Activated T-helper 2 cell treated with anti-CD3 and anti-CD28 coated beads, Interferon-gamma antibody, Interleukin-2, Interleukin-4, amounts not matched to agents 10 μg/mL and 5 μg/mL and 100 μg/mL, durations not matched to agents 14 hours and 24 hours and 36 hours (primary cell): Measurements from ENCODE around the gene LDB3. TPM values are rescaled to one million over a fixed set of nuclear protein-coding genes. Genes with fewer than 3 reads are reported as not detected.

ENCODE experiments used
- DNase-seq: peaks from one replicate; pipeline ENCODE4 v3.0.0; 2021; ENCODE audit warnings: low spot score
- H3K27ac Mint-ChIP-seq: one replicate; pipeline ENCODE4 v1.8.0; 2021; ENCODE audit warnings: mixed read lengths
- H3K27me3 Mint-ChIP-seq: one replicate; pipeline ENCODE4 v1.8.0; 2021; ENCODE audit warnings: low read depth, mixed read lengths
- H3K36me3 Mint-ChIP-seq: one replicate; pipeline ENCODE4 v1.8.0; 2021; ENCODE audit warnings: low read depth, mixed read lengths
- H3K4me1 Mint-ChIP-seq: one replicate; pipeline ENCODE4 v1.8.0; 2021; ENCODE audit warnings: low read depth, mixed read lengths
- H3K4me3 Mint-ChIP-seq: one replicate; pipeline ENCODE4 v1.8.0; 2021; ENCODE audit warnings: low read depth, mild to moderate bottlenecking, moderate library complexity, mixed read lengths
- H3K9me3 Mint-ChIP-seq: one replicate; pipeline ENCODE4 v1.8.0; 2021; ENCODE audit warnings: mixed read lengths
- intact Hi-C: fragments of 100-400 bp; cut with micrococcal nuclease; formaldehyde crosslinking; loops from one replicate; pipeline ENCODE4 v1.15.1; 2023
- total RNA-seq: library from RNA; stranded (reverse); gene quantifications from 2 replicates; pipeline ENCODE4 v1.2.3, GENCODE V29; 2022

LDB3 gene
- total RNA-seq, 1 donor from 2014 or later, result not detected

DNA sequence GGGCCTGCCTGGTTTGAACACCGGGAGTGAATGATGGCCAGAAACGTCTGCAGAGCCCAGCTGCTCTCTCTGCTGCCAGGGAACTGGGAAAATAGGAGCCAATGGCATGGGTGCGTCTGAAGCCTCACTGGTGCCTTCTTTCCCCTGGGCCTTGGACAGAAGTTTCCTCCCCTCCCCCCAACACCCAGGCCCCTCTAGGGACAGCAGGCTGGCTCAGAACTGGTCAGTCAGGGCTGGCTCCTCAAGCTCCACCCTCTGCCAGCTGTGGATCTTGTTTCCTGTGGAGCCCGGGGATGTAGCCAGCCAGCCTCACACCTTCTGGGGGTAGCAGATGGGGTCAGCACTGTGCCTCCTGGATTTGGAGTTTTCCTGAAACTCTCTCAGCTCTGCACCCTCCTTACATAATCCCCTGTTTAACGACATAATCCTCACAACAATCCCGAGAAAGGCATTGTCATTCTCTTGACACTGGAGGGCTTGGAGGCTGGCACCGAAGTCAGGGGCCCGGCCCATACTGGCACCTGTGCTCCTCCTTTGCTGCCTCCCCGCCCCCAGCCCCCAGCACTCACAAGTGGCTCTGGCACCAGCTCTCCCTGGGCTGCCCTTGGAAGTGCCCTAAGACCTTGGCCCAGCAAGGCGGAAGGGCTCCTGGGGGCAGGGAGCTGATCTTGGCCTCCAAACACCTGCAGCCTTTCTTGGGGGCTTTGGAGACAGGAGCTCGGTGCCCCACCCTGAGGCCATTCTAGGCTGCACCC, 5.7 kb downstream of the LDB3 start:
- no peak for DNase-seq
- Mint-ChIP-seq H3K27me3 (no peaks in the 10 kb centered on the region), H3K36me3 (no peaks in the 10 kb centered on the region), H3K4me1 (no peaks in the 10 kb centered on the region), H3K9me3 (no peaks in the 10 kb centered on the region), H3K4me3 (no peak overlapping the region), H3K27ac (no peak overlapping the region)
- intact Hi-C loops, result no loop called here

DNA sequence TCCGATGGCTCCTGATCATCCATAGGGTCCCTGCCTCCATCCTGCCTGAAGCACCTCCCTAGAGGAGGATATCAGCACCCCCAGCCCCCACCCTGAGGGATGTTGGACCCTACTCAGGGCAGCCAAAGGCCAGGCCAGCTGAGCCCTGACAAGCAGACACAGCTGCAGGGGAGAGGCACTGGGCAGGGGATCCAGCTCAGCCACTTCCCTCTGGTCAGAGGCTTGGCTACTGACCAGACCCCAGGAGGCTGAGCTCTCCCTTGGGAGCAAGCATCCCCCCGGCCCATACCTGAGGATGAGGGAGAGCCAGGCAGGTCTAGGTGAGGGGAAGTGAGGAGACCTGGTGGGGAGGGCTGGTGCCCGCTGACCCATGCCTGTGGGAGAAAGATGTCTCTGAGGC, 6.6 kb downstream of the LDB3 start:
- Mint-ChIP-seq H3K27ac (no peak overlapping the region), H3K4me1 (no peaks in the 10 kb centered on the region), H3K27me3 (no peaks in the 10 kb centered on the region), H3K4me3 (no peak overlapping the region), H3K9me3 (no peaks in the 10 kb centered on the region), H3K36me3 (no peaks in the 10 kb centered on the region)
- no peak for DNase-seq
- intact Hi-C loops, result no loop called here

DNA sequence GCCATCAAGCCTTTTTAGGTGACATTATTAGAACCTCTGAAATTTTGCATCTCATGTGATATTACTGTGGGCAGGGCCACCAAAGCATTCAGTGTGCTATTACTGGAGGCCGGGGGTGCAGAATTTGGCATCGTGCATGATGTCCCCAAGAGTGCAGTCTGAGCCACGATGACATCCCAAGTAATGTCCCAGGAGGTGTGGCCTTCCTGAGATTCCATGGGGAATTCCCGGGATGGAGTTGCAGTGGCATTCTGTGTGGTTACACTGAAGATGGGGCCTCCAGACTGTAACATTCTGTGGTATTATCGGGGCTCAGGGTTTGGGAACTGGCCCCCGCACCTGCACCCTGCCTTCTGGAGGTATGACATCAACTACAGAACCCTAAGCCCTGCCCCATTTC, 9.1 kb downstream of the LDB3 start:
- Mint-ChIP-seq H3K9me3 (no peaks in the 10 kb centered on the region), H3K27me3 (no peaks in the 10 kb centered on the region), H3K27ac (no peak overlapping the region), H3K36me3 (no peaks in the 10 kb centered on the region), H3K4me1 (no peaks in the 10 kb centered on the region), H3K4me3 (no peak overlapping the region)
- intact Hi-C loops, result no loop called here
- DNase-seq, result no peak

DNA sequence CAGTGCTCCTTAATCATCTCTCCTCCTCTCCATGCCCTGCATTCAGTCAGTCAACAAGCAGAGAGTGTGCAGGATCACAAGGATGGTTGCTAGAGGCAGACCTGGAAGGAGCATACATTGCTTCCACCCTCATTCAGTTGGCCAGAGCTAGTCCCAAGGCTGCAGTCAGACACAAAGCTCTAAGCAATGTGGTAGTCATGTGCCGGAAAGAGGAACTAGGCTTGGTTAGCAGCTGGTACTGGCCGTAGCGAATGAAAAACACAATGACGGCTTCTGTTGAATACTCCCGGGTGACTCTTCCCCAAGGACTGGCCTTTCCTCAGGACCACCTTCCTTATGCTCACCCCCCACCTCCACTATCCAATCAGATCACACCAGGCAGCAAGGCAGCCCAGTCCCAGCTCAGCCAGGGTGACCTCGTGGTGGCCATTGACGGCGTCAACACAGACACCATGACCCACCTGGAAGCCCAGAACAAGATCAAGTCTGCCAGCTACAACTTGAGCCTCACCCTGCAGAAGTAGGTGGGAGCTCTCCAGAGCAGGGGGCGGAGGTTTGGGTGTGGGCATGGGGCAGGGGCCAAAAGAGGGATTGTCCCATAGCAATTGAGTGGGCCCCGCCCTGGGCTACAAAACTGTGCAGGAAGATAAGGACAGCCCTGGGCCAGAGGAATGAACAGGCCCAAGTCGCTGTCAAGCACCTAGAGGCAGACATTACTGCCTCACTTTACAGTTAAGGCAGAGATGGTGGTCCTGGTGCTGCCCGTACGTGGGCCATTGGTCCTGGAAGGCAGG, 10.9 kb downstream of the LDB3 start:
- Mint-ChIP-seq H3K9me3 (no peaks in the 10 kb centered on the region), H3K4me3 (no peak overlapping the region), H3K36me3 (no peaks in the 10 kb centered on the region), H3K27ac (no peak overlapping the region), H3K27me3 (no peaks in the 10 kb centered on the region), H3K4me1 (no peaks in the 10 kb centered on the region)
- DNase-seq, result no peak
- intact Hi-C loops, result no loop called here

DNA sequence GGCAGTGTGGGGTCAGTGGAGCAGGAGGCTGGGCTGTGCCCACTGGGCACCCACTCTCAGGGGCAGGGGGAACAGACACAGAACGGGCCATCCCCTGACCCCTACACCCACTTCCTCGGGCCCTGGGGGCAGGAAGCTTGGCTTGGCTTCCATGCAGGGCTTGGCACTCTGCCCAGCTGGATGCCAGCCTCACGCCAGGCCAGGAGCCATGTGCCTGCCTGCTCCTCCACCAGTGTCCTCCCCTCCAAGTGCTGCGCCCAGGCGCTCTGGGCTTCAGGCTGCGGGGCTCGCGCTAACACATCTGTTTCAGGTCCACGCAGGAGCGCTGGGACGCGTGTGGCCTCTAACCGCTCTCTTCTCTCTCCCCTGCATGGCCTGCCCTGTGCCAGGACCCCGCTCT, 12.7 kb downstream of the LDB3 start:
- H3K4me1 Mint-ChIP-seq, result no peaks in the 10 kb centered on the region
- H3K4me3 Mint-ChIP-seq, result no peak overlapping the region
- no peaks in the 10 kb centered on the region for H3K9me3 Mint-ChIP-seq
- H3K27ac Mint-ChIP-seq, result no peak overlapping the region
- H3K36me3 Mint-ChIP-seq, result no peaks in the 10 kb centered on the region
- DNase-seq, result no peak
- H3K27me3 Mint-ChIP-seq, result no peaks in the 10 kb centered on the region
- intact Hi-C loops, result no loop called here

DNA sequence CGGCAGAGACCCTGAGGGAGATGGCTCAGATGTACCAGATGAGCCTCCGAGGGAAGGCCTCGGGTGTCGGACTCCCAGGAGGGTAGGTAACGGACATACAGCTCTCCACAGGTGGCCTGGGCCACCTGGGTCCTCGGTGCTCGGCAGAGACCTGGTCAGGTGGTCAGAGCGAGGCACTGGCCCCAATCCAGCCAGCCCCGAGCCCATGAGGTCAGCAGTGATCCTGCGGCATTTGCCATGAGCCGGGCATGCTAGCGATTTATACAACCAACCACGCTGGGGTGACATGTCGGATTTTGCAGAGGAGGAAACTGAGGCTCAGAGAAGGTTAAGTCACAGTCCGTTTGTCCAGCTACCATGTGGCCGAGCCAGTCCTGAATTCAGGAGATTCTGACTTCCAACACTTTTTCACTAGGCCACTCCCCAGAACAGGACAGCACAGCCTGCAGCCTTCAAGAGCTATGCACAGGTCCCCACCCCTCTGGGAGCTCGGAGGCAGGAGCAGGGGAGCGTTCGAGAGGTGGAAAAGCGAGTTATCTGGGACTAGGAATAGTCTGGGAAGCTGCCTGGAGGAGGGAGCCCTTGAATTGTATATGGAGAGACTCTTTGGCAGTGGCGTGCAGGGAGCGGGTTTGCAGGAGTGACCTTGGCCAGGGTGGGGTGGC, 13.5 kb downstream of the LDB3 start:
- Mint-ChIP-seq H3K36me3 (no peaks in the 10 kb centered on the region), H3K27ac (no peak overlapping the region), H3K27me3 (no peaks in the 10 kb centered on the region), H3K9me3 (no peaks in the 10 kb centered on the region), H3K4me1 (no peaks in the 10 kb centered on the region), H3K4me3 (no peak overlapping the region)
- intact Hi-C loops, result no loop called here
- no peak for DNase-seq

DNA sequence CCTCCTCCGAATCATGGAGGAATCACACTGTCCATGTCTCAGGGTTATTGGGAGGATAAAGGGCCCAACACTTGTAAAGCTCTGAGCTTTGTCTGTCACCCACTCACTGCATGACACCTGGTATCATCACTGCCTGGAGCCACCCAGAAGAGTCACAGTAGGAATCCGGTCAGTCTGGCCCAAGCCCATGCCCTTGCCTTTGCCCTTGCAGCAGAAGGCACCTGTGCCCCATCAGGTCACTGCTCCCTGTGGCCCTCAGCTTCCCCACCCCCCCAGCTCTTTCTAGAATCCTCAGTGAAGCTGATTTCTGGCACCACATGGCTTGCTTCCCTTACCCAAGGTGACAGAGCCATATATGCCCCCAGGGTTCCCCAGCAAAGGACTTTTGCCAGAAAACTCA, 14.4 kb downstream of the LDB3 start:
- H3K4me1 Mint-ChIP-seq, result no peaks in the 10 kb centered on the region
- H3K27ac Mint-ChIP-seq, result no peak overlapping the region
- H3K4me3 Mint-ChIP-seq, result no peak overlapping the region
- no peak for DNase-seq
- intact Hi-C loops, result no loop called here
- no peaks in the 10 kb centered on the region for H3K27me3 Mint-ChIP-seq
- no peaks in the 10 kb centered on the region for H3K36me3 Mint-ChIP-seq
- no peaks in the 10 kb centered on the region for H3K9me3 Mint-ChIP-seq

DNA sequence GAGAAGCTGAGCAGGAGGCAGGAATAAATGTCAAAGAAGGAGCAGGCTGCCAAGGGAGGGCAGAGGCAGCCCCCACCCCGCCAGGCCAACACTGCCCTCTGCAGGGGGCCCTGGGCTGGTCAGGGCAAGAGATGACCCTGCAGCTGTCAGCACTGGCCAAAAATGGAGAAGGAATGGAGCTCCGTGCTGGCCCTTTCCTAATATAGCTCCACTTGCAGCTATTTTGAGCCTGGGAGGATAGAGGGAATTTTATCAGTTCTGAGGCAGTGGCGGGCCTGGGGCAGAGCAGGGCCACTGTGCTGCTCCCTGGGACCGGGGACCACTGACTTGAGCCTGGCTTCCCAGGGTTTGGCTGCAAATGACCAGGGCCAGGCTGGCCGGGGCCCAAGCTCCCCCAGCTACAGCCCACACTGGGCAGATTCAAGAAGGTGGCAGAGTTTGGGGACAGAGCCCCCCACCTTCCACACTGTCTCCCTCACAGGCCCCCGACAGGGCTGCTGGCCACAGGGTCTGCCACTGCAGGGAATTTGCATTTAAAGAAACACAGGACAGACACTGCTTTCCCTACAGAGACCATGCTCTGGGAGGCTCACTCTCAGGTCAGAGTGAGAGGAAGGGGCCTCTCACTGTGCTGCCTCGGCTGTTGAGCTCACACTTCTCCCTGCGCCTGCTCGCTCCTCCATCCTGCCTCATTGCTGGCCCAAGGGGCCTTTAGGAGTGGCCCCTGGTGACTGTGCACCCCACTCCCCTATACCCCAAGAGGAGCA, 16.2 kb downstream of the LDB3 start:
- Mint-ChIP-seq H3K4me1 (no peaks in the 10 kb centered on the region), H3K36me3 (no peaks in the 10 kb centered on the region), H3K27ac (no peak overlapping the region), H3K27me3 (no peaks in the 10 kb centered on the region), H3K4me3 (no peak overlapping the region), H3K9me3 (no peaks in the 10 kb centered on the region)
- intact Hi-C loops, result no loop called here
- DNase-seq, result no peak

DNA sequence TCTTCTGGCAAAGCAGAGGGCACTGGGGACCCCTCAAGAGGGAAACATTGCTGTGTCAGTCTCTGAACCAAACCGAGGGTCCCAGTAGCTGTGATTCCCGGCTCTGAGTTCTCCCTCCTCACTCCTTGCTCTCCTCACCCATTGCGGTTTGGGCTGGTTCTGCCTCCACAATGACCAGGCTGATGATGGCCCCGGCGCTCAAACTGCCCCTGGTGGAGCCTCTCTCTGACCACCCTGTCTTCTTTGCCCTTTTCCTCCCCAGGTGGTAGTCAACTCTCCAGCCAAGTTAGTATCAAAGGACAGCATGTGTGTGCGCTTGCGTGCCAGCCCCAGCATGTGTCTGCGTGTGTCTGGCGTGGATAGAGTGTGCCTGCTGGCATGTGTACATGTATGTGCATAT, 17.1 kb downstream of the LDB3 start:
- intact Hi-C loops, result no loop called here
- Mint-ChIP-seq H3K4me3 (no peak overlapping the region), H3K9me3 (no peaks in the 10 kb centered on the region)

DNA sequence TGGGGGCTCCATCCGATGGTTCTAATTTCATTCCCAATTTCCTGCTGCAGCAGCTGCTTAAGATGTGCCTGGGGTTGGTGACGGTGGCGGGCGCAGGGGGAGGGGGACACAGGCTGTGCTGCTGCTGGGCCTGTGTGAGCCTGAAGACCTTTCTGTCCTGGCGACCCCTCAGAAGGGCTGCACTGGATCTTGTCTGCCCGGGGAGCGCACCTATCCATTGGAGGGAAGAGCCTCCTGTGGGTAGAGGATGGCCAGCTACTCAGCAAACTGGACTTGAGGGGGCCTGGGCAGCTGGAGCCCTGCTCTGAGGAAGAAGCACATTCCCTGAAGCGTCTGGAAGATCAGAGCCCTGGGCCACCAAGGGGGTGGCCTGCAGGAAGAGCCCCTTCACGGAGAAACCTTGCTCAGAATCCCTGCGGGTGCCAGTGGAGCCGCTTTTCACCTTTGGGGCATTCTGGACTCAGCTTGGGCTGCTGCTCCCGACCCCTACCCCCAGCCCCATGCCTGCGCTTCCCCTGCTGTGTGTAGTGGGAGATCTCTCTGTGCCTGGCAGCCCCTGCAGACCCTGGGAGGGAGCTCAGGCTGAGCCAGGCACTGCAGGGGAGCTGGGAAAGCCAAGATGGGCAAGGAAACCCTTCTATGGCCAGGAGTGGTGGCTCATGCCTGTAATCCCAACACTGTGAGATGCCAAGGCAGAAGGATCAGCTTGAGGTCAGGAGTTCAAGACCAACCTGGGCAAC, 17.8 kb downstream of the LDB3 start:
- H3K4me1 Mint-ChIP-seq, result no peaks in the 10 kb centered on the region

More for the DNA sequence above, 17.1 kb downstream of the LDB3 start:
- Mint-ChIP-seq H3K27ac (no peak overlapping the region), H3K4me1 (no peaks in the 10 kb centered on the region), H3K36me3 (no peaks in the 10 kb centered on the region), H3K27me3 (no peaks in the 10 kb centered on the region)
- no peak for DNase-seq

DNA sequence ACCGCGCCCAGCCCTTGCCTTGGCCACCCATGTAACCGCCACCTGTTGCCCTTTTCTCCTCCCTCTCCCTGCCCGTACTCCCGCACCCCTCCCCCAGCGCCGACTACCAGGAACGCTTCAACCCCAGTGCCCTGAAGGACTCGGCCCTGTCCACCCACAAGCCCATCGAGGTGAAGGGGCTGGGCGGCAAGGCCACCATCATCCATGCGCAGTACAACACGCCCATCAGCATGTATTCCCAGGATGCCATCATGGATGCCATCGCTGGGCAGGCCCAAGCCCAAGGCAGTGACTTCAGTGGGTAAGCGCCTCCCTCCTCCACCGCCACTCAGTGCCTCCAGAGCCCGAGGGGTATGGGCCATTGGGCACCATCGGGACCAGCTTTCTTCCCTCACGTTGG, 18.7 kb downstream of the LDB3 start:
- intact Hi-C loops, result no loop called here
- no peaks in the 10 kb centered on the region for H3K9me3 Mint-ChIP-seq
- no peaks in the 10 kb centered on the region for H3K36me3 Mint-ChIP-seq
- H3K4me1 Mint-ChIP-seq, result no peaks in the 10 kb centered on the region
- DNase-seq, result no peak
- no peak overlapping the region for H3K27ac Mint-ChIP-seq
- no peaks in the 10 kb centered on the region for H3K27me3 Mint-ChIP-seq
- H3K4me3 Mint-ChIP-seq, result no peak overlapping the region

More for the DNA sequence above, 17.8 kb downstream of the LDB3 start:
- Mint-ChIP-seq H3K4me3 (no peak overlapping the region), H3K27ac (no peak overlapping the region), H3K27me3 (no peaks in the 10 kb centered on the region), H3K9me3 (no peaks in the 10 kb centered on the region), H3K36me3 (no peaks in the 10 kb centered on the region)
- intact Hi-C loops, result no loop called here
- no peak for DNase-seq

DNA sequence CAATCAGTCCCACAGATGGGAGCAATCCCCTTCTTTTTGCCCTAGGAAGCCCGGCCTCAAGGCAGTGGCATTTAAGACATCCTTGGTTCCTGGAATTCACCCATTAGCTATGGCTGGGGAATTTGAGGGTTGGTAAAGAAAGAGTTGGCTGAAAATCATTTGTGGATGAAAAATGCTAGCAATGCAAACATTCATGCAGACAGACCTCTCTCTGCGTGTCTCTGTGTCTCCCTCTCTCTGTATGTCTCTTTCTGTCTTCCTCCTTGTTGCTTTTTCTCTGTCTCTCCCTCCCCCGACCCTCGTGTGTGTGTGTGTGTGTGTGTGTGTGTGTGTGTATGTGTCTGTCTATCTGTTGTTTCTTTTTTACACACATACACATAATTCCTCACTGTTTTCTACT, 19.4 kb downstream of the LDB3 start:
- intact Hi-C loops, result loop anchor here (1.0 kb wide), 1 partner anchor 212 kb away; no protein-coding TSS in a partner anchor
- H3K27me3 Mint-ChIP-seq, result no peaks in the 10 kb centered on the region
- H3K36me3 Mint-ChIP-seq, result no peaks in the 10 kb centered on the region
- no peak for DNase-seq
- H3K4me3 Mint-ChIP-seq, result no peak overlapping the region
- H3K27ac Mint-ChIP-seq, result no peak overlapping the region
- H3K4me1 Mint-ChIP-seq, result no peaks in the 10 kb centered on the region
- no peaks in the 10 kb centered on the region for H3K9me3 Mint-ChIP-seq
